Measurements from ENCODE around the gene TEPSIN. TPM values are rescaled to one million over a fixed set of nuclear protein-coding genes. Genes with fewer than 3 reads are reported as not detected.
A peak's percentile ranks its signal among the peaks of the same experiment; 100 is the strongest.

TEPSIN gene
- total RNA-seq, 1 donor from 2014 or later: 117 TPM

DNA sequence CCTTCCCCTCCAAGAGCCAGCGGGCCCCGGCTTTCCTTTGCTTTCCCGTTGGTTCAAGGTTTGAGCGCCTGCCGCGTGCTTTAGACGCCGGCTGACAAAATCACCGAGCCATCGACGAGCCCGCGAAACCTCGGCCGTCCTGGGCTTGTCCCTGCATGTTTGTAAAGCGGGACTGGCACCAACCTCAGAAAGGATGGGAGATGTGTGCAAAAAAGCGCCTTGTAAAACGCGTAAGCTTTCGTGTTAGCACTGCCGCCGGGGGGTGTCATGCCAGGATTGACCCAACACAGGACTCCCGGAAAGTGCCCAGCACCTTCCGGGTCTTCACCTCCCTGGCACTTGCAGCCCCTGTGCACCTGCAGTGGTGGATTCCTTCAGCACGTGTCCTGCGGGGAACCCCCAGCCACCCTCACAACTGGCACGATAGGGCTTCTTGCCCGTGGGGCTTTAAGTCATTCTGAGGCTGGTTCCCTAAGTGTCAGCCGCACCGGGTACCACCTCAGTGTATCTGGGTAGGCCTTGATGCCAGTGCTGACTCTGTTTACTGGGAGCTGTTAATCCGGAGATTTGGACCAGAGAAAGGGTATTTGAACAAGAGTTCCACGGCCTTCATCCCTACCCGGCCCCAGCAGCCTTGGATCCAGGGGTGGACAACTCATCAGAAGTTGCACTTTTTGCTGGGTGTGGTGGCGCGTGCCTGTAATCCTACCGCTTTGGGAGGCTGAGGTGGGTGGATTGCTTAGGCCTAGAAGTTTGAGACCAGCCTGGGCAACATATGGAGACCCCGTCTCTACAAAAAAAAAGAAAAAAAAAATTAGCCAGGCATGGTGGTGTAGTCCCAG is 1.1 kb upstream of the TEPSIN start:
- TF ChIP-seq, protein P1, sequence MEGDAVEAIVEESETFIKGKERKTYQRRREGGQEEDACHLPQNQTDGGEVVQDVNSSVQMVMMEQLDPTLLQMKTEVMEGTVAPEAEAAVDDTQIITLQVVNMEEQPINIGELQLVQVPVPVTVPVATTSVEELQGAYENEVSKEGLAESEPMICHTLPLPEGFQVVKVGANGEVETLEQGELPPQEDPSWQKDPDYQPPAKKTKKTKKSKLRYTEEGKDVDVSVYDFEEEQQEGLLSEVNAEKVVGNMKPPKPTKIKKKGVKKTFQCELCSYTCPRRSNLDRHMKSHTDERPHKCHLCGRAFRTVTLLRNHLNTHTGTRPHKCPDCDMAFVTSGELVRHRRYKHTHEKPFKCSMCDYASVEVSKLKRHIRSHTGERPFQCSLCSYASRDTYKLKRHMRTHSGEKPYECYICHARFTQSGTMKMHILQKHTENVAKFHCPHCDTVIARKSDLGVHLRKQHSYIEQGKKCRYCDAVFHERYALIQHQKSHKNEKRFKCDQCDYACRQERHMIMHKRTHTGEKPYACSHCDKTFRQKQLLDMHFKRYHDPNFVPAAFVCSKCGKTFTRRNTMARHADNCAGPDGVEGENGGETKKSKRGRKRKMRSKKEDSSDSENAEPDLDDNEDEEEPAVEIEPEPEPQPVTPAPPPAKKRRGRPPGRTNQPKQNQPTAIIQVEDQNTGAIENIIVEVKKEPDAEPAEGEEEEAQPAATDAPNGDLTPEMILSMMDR (IDR thresholded peaks at IDR 0.05): no peak
- no peaks in the 10 kb centered on the region for H3K27me3 ChIP-seq
- H3K4me1 ChIP-seq: peaks cover 6 to 23% of the 10 kb centered on the region in 2 donors
- peaks cover 0 to under 1% of the 10 kb centered on the region in 2 donors for H3K36me3 ChIP-seq
- intact Hi-C loops (cut with DNase I): loop anchor here (1.0 kb wide), 1 partner anchor 17 kb away; no protein-coding TSS in a partner anchor
- peak overlapping the region; percentile 66 to 84 for H3K27ac ChIP-seq
- no peak for DNase-seq (ENCODE audit: low spot score in 2 of 2)
- no peaks in the 10 kb centered on the region for H3K9me3 ChIP-seq
- peak overlapping the region; percentile 88 to 95 for H3K4me3 ChIP-seq

DNA sequence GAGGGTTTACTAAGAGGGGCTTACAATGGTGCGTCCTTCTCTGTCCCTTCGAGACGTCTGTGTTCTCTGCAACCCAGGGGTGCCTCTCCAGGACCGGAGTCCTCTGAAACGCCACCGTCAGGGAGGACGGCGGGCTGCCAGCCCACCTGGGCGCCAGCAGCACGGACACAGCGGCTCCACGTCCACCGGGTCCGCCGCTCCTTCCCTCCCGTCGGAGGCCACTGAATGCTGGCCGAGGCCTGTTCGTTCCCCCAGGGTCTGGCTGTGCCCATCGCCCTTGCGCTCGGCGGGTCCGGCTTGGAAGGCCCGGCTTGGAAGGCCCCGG is 403 bp downstream of the TEPSIN start:
- Histone ChIP-seq H3K4me3 (peak overlapping the region; percentile 88 to 95), H3K27ac (peak overlapping the region in 1 of 2 donors; percentile 63), H3K9me3 (no peaks in the 10 kb centered on the region), H3K36me3 (peaks cover 0 to 2% of the 10 kb centered on the region in 2 donors), H3K4me1 (peaks cover 6 to 23% of the 10 kb centered on the region in 2 donors), H3K27me3 (no peaks in the 10 kb centered on the region)
- DNase-seq (ENCODE audit: low spot score in 2 of 2): no peak
- intact Hi-C loops (cut with DNase I): no loop called here
- TF ChIP-seq, protein P1 (IDR thresholded peaks at IDR 0.05): no peak

DNA sequence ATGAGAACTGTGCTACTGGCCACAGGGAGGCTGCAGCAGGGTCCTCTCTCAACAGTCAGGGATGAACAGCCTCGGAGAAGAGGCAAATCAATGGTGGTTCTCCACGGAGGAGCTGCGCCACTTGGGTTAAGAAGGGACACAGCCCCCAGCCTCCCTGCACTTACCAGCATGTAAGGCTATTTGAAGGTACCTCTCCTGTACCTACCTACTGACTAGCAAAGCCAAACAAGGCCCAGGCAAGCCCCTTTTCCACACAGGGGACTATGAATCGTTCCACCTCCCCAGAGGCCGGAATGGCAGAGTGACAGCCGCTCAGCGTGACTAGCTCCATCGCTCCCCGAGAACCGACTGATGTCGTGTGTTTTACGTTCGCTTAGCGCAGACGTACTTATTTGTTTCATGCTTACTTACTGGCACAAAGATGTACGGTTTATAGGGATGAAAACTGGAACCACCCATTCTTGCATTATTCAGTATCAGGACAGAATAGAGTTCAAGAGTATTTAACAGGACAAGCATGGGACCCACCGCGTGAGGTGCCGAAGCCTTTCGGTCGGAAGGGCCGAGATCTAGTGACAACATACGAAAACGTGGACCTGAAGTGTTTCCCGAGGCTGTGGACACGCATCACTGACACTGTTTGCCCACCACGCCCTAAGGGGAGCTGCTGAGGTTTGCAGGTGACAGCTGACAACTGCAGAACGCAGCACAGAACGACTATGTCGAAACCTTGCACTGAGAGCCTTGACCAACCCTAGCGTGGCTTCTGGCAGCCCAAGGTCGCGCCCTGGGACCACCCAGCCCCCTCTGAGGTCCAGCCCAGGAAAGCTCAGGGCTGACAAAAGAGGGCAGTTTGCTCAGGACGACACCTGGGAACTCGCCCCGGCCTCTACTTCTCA is 1.0 kb downstream of the TEPSIN start:
- intact Hi-C loops (cut with DNase I): no loop called here
- no peak overlapping the region for H3K27ac ChIP-seq
- H3K36me3 ChIP-seq: peaks cover 2 to 8% of the 10 kb centered on the region in 2 donors

DNA sequence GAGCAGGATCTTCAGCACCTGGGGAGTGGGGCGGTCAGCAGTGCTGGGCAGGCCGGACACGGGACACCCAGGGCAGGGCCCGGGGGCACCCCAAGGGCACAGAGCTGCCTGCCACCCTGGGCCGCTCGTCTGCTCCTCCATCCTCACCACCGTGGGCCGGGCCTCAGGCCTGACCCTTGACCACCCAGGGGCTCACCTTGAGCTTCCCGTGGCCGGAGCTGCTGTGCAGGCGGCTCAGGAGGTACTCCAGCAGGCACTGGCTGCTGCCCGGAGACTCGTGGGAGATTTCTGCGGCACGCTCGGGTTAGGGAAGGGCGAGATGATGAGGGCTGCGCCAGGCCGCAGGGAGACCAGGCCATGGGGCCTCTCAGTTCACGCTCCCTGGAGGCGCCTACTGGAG is 2.1 kb downstream of the TEPSIN start:
- H3K27ac ChIP-seq: no peak overlapping the region
- intact Hi-C loops (cut with DNase I): no loop called here
- H3K36me3 ChIP-seq: peaks cover 11 to 19% of the 10 kb centered on the region in 2 donors
- H3K9me3 ChIP-seq: no peaks in the 10 kb centered on the region
- H3K27me3 ChIP-seq: no peaks in the 10 kb centered on the region
- H3K4me1 ChIP-seq: peaks cover 6 to 23% of the 10 kb centered on the region in 2 donors
- TF ChIP-seq, protein P1 (IDR thresholded peaks at IDR 0.05): no peak
- no peak overlapping the region for H3K4me3 ChIP-seq
- no peak for DNase-seq (ENCODE audit: low spot score in 2 of 2)

More for the DNA sequence above, 1.0 kb downstream of the TEPSIN start:
- no peak for DNase-seq (ENCODE audit: low spot score in 2 of 2)
- peaks cover 6 to 23% of the 10 kb centered on the region in 2 donors for H3K4me1 ChIP-seq
- no peaks in the 10 kb centered on the region for H3K9me3 ChIP-seq
- peak overlapping the region; percentile 88 to 95 for H3K4me3 ChIP-seq
- no peaks in the 10 kb centered on the region for H3K27me3 ChIP-seq
- TF ChIP-seq, protein P1 (IDR thresholded peaks at IDR 0.05): no peak

DNA sequence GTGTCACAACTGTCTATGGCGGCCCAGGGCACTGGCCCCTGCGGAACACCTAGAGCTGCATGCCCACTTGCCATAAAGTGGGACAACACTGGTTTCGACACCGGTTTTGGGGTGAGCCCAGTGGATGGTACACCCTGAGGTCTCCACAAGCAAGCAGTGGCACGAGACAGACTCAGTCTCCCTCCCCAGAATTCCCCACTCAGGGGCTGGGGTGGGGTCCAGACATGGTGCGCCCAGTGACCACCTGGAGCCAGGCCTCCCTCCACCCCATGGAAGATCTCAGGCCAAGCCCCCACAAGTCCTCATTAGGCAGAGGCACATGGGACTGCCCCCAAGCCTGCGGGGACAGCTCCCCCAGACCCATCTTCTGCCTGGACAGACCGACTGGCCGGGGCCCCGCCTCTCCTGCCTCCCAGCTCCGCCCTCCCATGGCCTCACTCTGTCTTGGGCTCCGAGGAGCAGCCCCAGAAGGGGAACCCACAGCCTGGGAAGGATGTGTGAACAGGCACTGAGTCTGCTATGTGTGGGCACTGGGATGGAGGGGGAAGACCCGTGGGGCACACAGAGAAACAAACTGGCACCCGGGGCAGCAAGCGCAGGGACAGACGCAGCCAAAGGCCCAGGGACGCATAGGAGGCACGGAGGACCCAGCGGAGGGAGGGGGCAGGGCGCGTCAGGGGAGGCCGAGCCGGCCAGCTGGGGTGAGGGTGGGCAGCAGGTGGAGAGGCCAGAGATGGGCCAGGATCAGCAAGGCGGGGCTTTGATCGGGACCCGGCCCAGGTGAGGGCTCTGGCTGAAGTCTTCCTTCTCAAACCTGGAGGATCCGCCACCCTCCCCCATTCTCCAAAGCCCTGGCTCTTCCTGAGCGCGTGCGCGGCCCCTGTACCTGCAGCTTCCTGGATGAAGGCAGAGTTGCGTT is 2.8 kb downstream of the TEPSIN start:
- DNase-seq (ENCODE audit: low spot score in 2 of 2): no peak
- H3K4me1 ChIP-seq: peaks cover 6 to 23% of the 10 kb centered on the region in 2 donors
- no peak overlapping the region for H3K4me3 ChIP-seq
- no peaks in the 10 kb centered on the region for H3K27me3 ChIP-seq
- H3K36me3 ChIP-seq: peaks cover 18 to 26% of the 10 kb centered on the region in 2 donors
- H3K9me3 ChIP-seq: no peaks in the 10 kb centered on the region
- no peak overlapping the region for H3K27ac ChIP-seq
- intact Hi-C loops (cut with DNase I): no loop called here
- TF ChIP-seq, protein P1 (IDR thresholded peaks at IDR 0.05): no peak
